CD14-positive monocyte (primary cell): ENCODE measurements around the gene RTRAF. TPM values are rescaled to one million over a fixed set of nuclear protein-coding genes. Genes with fewer than 3 reads are reported as not detected.

Source experiments
- DNase-seq, 3 donors: peaks; one replicate each; pipeline ENCODE4 v3.0.0-alpha.2; 2011 to 2022
- H2AFZ ChIP-seq: 2 replicates; pipeline ENCODE4 v1.6.0; 2012; ENCODE audit warnings: mild to moderate bottlenecking, low read depth, low read length, inconsistent platforms; ENCODE audit not compliant: insufficient read depth, poor library complexity, severe bottlenecking
- H3K27ac ChIP-seq, 2 donors: 1 replicate in 1 of 2; 2 replicates in 1 of 2; pipeline ENCODE4 v1.5.1; 2012 to 2013; ENCODE audit warnings: low read length in 2 of 2, control low read depth in 1 of 2, inconsistent platforms in 1 of 2, low read depth in 1 of 2, mild to moderate bottlenecking in 1 of 2
- H3K27me3 ChIP-seq, 2 donors: one replicate each; pipeline versions ENCODE4 v1.6.0 to v1.6.1; 2011 to 2013; ENCODE audit warnings: low read length in 2 of 2; ENCODE audit not compliant: control insufficient read depth in 2 of 2, insufficient read depth in 2 of 2
- H3K36me3 ChIP-seq, 2 donors: replicated peaks in 1 of 2; 1 replicate in 1 of 2; 2 replicates in 1 of 2; pipeline versions ENCODE4 v1.5.1 to v1.6.1; 2012 to 2013; ENCODE audit warnings: low read length in 2 of 2, control low read depth in 1 of 2, inconsistent platforms in 1 of 2, mild to moderate bottlenecking in 1 of 2; ENCODE audit not compliant: insufficient read depth in 2 of 2, control insufficient read depth in 1 of 2
- H3K4me1 ChIP-seq, 2 donors: 1 replicate in 1 of 2; 2 replicates in 1 of 2; pipeline versions ENCODE4 v1.5.1 to v1.6.1; 2012 to 2013; ENCODE audit warnings: low read length in 2 of 2, control low read depth in 1 of 2, inconsistent platforms in 1 of 2, mild to moderate bottlenecking in 1 of 2, moderate library complexity in 1 of 2; ENCODE audit not compliant: insufficient read depth in 2 of 2, control insufficient read depth in 1 of 2
- H3K4me2 ChIP-seq: replicated peaks from 2 replicates; pipeline ENCODE3; 2012; ENCODE audit warnings: low read length, moderate library complexity, mild to moderate bottlenecking; ENCODE audit not compliant: poor library complexity, severe bottlenecking; ENCODE audit errors: extremely low read depth
- H3K4me3 ChIP-seq, 3 experiments: fragments of 200-600 bp in 1 of 3; sonication (generic) in 1 of 3; replicated peaks in 1 of 3; 1 replicate in 2 of 3; 2 replicates in 1 of 3; pipeline ENCODE4 v1.5.1; 2011 to 2013; ENCODE audit warnings: low read length in 3 of 3, mild to moderate bottlenecking in 3 of 3, control low read depth in 2 of 3, low read depth in 2 of 3, inconsistent platforms in 1 of 3, moderate library complexity in 1 of 3
- H3K79me2 ChIP-seq: 2 replicates; pipeline ENCODE4 v1.6.0; 2012; ENCODE audit warnings: mild to moderate bottlenecking, control low read depth, inconsistent platforms, low read length, moderate library complexity; ENCODE audit not compliant: insufficient read depth
- H3K9ac ChIP-seq: 2 replicates; pipeline ENCODE4 v1.6.0; 2017; ENCODE audit warnings: low read length, mild to moderate bottlenecking; ENCODE audit not compliant: insufficient read depth, poor library complexity, severe bottlenecking
- H3K9me3 ChIP-seq, 2 donors: replicated peaks in 1 of 2; 1 replicate in 1 of 2; 2 replicates in 1 of 2; pipeline versions ENCODE4 v1.5.1 to v1.6.1; 2012 to 2013; ENCODE audit warnings: low read length in 2 of 2, control low read depth in 1 of 2; ENCODE audit not compliant: control insufficient read depth in 1 of 2, insufficient read depth in 1 of 2
- H4K20me1 ChIP-seq: 2 replicates; pipeline ENCODE4 v1.6.0; 2012; ENCODE audit warnings: mild to moderate bottlenecking, low read length, control low read depth, moderate library complexity; ENCODE audit not compliant: insufficient read depth
- H3K27ac Mint-ChIP-seq, 7 donors: one replicate each; pipeline ENCODE4 v1.8.0; 2020; ENCODE audit warnings: mild to moderate bottlenecking in 7 of 7, mixed read lengths in 7 of 7, moderate library complexity in 6 of 7, inconsistent platforms in 2 of 7
- H3K27me3 Mint-ChIP-seq, 3 donors: one replicate each; pipeline ENCODE4 v1.8.0; 2021 to 2022; ENCODE audit warnings: low read depth in 3 of 3, mild to moderate bottlenecking in 3 of 3, mixed read lengths in 3 of 3, moderate library complexity in 3 of 3, inconsistent platforms in 1 of 3
- H3K36me3 Mint-ChIP-seq, 2 donors: one replicate each; pipeline ENCODE4 v1.8.0; 2020; ENCODE audit warnings: mixed read lengths in 2 of 2, inconsistent platforms in 1 of 2, mild to moderate bottlenecking in 1 of 2
- H3K4me1 Mint-ChIP-seq: one replicate; pipeline ENCODE4 v1.8.0; 2020; ENCODE audit warnings: mild to moderate bottlenecking, mixed read lengths
- H3K4me3 Mint-ChIP-seq, 2 donors: one replicate each; pipeline ENCODE4 v1.8.0; 2020; ENCODE audit warnings: mild to moderate bottlenecking in 2 of 2, mixed read lengths in 2 of 2, moderate library complexity in 1 of 2
- H3K9me3 Mint-ChIP-seq, 7 donors: one replicate each; pipeline ENCODE4 v1.8.0; 2020 to 2022; ENCODE audit warnings: mixed read lengths in 7 of 7, mild to moderate bottlenecking in 6 of 7, moderate library complexity in 6 of 7, inconsistent platforms in 2 of 7
- WGBS: methylation state at CpG from one replicate; pipeline ENCODE4 v1.1.5; 2013; ENCODE audit warnings: missing lambda C conversion rate; ENCODE audit not compliant: insufficient coverage; 5-methylcytosine and 5-hydroxymethylcytosine counted together
- intact Hi-C, 2 donors: fragments of 100-400 bp; cut with micrococcal nuclease; formaldehyde crosslinking; loops; one replicate each; pipeline versions ENCODE4 v1.15.0 to v1.15.1; 2023
- polyA plus RNA-seq, 3 donors: library from polyadenylated mRNA; depleted of rRNA in 1 of 3; unstranded in 2 of 3; stranded (reverse) in 1 of 3; fragments of 300-500 nt in 2 of 3; fragments of >200 nt in 1 of 3; fragmentation: Illumina TruSeq in 2 of 3; gene quantifications; 1 replicate in 2 of 3; 2 replicates in 1 of 3; pipeline ENCODE4 v1.2.3, GENCODE V29; 2012 to 2021
- TF ChIP-seq, protein P1 (sequence below): fragments of 200-600 bp; IDR thresholded peaks from one replicate; pipeline ENCODE4 v1.8.0; 2022; ENCODE audit warnings: antibody characterized with exemption, mild to moderate bottlenecking

Gene RTRAF
- polyA plus RNA-seq, 3 donors, result 51.6 to 152 (median 149) TPM

GRCh38 chr14:52018252-52018651 is 28.9 kb downstream of the RTRAF start:
- Histone ChIP-seq H3K4me2 (no peak overlapping the region), H3K4me1 (no peaks in the 10 kb centered on the region), H3K9me3 (no peaks in the 10 kb centered on the region), H3K9ac (no peak overlapping the region), H3K27ac (no peak overlapping the region), H3K36me3 (no peaks in the 10 kb centered on the region), H4K20me1 (no peaks in the 10 kb centered on the region), H2AFZ (no peak overlapping the region), H3K79me2 (no peaks in the 10 kb centered on the region), H3K4me3 (no peak overlapping the region), H3K27me3 (peaks cover 0 to 2% of the 10 kb centered on the region in 2 donors)
- intact Hi-C loops, result no loop called here
- TF ChIP-seq, protein P1, sequence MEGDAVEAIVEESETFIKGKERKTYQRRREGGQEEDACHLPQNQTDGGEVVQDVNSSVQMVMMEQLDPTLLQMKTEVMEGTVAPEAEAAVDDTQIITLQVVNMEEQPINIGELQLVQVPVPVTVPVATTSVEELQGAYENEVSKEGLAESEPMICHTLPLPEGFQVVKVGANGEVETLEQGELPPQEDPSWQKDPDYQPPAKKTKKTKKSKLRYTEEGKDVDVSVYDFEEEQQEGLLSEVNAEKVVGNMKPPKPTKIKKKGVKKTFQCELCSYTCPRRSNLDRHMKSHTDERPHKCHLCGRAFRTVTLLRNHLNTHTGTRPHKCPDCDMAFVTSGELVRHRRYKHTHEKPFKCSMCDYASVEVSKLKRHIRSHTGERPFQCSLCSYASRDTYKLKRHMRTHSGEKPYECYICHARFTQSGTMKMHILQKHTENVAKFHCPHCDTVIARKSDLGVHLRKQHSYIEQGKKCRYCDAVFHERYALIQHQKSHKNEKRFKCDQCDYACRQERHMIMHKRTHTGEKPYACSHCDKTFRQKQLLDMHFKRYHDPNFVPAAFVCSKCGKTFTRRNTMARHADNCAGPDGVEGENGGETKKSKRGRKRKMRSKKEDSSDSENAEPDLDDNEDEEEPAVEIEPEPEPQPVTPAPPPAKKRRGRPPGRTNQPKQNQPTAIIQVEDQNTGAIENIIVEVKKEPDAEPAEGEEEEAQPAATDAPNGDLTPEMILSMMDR, result no peak
- Mint-ChIP-seq H3K4me3 (no peak overlapping the region), H3K36me3 (no peaks in the 10 kb centered on the region), H3K27ac (no peak overlapping the region), H3K4me1 (peaks cover 4% of the 10 kb centered on the region), H3K27me3 (peaks cover 1 to 11% (median 9%) of the 10 kb centered on the region in 3 donors), H3K9me3 (peaks cover 0 to 5% (median 0%) of the 10 kb centered on the region in 7 donors)
- DNase-seq, result no peak
- no CpG with 5 or more reads among the region's 4 CpGs for WGBS

DNA sequence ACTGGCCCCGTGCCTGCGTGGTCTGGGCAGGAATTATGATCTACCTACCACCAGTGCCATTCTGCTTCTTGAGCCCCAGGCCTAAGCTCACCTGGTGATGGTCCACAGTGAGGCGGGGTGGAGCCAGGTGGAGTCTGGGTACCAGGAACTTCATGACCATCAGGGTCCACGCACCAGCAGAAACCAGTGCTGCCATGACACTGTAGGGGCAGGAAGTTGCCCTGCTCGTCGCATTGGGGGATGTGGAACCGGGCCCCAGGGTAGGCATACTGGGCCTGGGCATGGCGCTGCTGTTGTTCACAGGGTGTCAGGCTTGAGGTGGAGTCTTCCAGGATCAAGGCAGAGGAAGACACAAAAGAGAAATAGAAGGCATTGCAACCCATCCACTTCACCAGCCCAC is 29.6 kb downstream of the RTRAF start:
- TF ChIP-seq, protein P1, result no peak
- Mint-ChIP-seq H3K27me3 (peaks cover 1 to 11% (median 9%) of the 10 kb centered on the region in 3 donors), H3K4me3 (no peak overlapping the region), H3K36me3 (no peaks in the 10 kb centered on the region), H3K4me1 (peaks cover 4% of the 10 kb centered on the region), H3K9me3 (peaks cover 0 to 5% (median 3%) of the 10 kb centered on the region in 7 donors), H3K27ac (peak overlapping the region in 1 of 7 donors; percentile 63)
- H3K79me2 ChIP-seq, result no peaks in the 10 kb centered on the region
- intact Hi-C loops, result no loop called here
- H3K4me1 ChIP-seq, result no peaks in the 10 kb centered on the region
- no peak overlapping the region for H3K4me3 ChIP-seq
- H2AFZ ChIP-seq, result no peak overlapping the region
- no peaks in the 10 kb centered on the region for H3K9me3 ChIP-seq
- H3K27me3 ChIP-seq, result peaks cover 0 to 2% of the 10 kb centered on the region in 2 donors
- WGBS, result 100% methylated on average over 5 of the region's 8 CpGs
- H3K36me3 ChIP-seq, result no peaks in the 10 kb centered on the region
- no peak overlapping the region for H3K9ac ChIP-seq
- no peak overlapping the region for H3K27ac ChIP-seq
- H3K4me2 ChIP-seq, result no peak overlapping the region
- no peak for DNase-seq
- no peaks in the 10 kb centered on the region for H4K20me1 ChIP-seq
